ENCODE data around the gene SCN11A.

Gene SCN11A

DNA sequence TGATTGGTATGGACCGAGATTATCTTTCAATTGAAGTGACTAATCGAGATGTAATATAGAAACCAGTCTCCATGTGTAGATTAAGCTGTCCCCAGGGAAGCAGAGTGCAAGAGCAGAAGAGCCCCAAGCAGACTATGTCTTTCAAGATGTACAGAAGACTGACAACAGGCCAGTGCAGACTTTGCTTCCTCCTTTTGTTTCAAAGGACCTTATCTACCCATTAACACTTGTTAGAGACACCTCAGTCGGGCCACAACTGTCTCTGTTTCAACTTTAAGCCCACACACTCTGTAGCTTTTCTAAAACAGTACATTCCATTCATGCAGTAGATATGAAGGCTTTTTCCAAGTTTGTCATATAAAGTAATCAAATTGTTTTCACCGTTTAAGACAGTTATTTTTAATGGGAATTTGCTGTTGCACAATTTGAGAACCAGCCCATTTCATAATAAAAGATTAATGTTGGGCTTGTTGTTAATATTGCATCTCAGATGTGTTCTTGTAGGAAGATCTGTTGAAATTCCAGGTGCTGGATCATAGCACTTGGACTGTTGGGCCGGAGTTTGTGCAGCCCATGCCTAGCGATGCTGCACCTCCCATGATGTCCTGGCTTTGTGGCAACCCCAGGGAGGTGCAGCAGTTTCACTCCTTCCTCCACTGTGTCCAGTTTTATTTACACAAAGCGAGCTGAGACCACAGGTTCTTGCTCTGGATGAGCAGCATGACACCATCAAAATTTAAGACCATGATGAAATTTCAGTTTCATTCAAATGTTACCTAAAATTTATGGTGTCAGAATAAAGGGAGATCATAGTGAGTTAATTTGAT lies 43.3 kb upstream of the SCN11A start:
- Histone ChIP-seq H3K4me3 (ENCODE audit: low read length) (no peak overlapping the region), H3K9ac (ENCODE audit: low read depth, low read length) (no peak overlapping the region), H3K4me1 (ENCODE audit: insufficient read depth, low read length) (no peaks in the 10 kb centered on the region), H3K36me3 (ENCODE audit: insufficient read depth, low read length) (peaks cover 96% of the 10 kb centered on the region), H3K27ac (ENCODE audit: low read depth, low read length) (no peak overlapping the region), H3K27me3 (ENCODE audit: insufficient read depth, low read length) (no peaks in the 10 kb centered on the region), H3K9me3 (ENCODE audit: insufficient read depth, low read depth, low read length) (no peaks in the 10 kb centered on the region)
- 92% methylated on average over 7 of the region's 7 CpGs for WGBS

DNA sequence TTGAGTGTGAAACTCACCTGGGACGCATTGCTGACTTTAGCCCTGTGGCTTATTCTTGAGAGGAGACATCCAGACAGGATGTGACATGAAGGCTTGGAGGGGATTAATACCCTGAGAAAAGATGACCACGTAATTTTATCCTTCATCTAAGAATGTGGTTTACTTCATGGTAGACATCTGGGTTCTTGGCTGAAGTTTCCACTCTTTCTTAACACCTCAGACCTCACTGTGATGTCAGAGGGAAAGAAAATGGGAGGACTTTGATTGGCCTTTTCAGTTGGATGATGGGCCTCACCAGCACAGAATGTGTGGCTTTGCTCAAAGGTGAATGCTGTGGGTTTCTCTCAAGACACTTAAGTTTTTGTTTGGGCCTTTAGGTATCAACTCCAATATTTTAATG lies 39.2 kb upstream of the SCN11A start:
- no peaks in the 10 kb centered on the region for H3K9me3 ChIP-seq (ENCODE audit: insufficient read depth, low read depth, low read length)
- no peak overlapping the region for H3K9ac ChIP-seq (ENCODE audit: low read depth, low read length)
- H3K27ac ChIP-seq (ENCODE audit: low read depth, low read length), result no peak overlapping the region
- H3K4me3 ChIP-seq (ENCODE audit: low read length), result no peak overlapping the region
- H3K4me1 ChIP-seq (ENCODE audit: insufficient read depth, low read length), result no peaks in the 10 kb centered on the region
- peaks cover 98% of the 10 kb centered on the region for H3K36me3 ChIP-seq (ENCODE audit: insufficient read depth, low read length)
- no peaks in the 10 kb centered on the region for H3K27me3 ChIP-seq (ENCODE audit: insufficient read depth, low read length)
- 80% methylated on average over 2 of the region's 2 CpGs for WGBS

DNA sequence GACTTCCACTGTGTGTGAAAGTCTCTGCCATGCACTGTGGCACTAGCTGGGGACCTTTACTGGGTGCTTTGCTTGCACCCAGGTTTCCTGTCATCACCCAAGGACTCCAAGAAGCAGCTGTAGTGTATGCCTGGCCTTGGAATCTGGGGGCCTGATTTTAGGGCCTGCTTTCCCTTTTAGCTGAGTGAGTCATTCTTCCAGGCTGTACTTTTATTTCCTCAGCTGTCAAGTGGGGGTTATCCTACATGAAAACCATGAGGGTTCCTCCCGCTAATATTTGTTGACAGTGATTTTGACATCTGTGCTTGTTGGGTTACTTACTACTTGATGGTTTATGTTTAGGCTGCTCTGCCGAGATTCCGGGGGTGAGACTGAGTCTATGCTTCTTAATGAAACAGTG lies 37.1 kb upstream of the SCN11A start:
- H3K4me3 ChIP-seq (ENCODE audit: low read length), result no peak overlapping the region
- no peaks in the 10 kb centered on the region for H3K9me3 ChIP-seq (ENCODE audit: insufficient read depth, low read depth, low read length)
- no peak overlapping the region for H3K9ac ChIP-seq (ENCODE audit: low read depth, low read length)
- no peak overlapping the region for H3K27ac ChIP-seq (ENCODE audit: low read depth, low read length)
- peaks cover 97% of the 10 kb centered on the region for H3K36me3 ChIP-seq (ENCODE audit: insufficient read depth, low read length)
- H3K27me3 ChIP-seq (ENCODE audit: insufficient read depth, low read length), result no peaks in the 10 kb centered on the region
- no peaks in the 10 kb centered on the region for H3K4me1 ChIP-seq (ENCODE audit: insufficient read depth, low read length)
- WGBS, result 93% methylated on average over 3 of the region's 3 CpGs

DNA sequence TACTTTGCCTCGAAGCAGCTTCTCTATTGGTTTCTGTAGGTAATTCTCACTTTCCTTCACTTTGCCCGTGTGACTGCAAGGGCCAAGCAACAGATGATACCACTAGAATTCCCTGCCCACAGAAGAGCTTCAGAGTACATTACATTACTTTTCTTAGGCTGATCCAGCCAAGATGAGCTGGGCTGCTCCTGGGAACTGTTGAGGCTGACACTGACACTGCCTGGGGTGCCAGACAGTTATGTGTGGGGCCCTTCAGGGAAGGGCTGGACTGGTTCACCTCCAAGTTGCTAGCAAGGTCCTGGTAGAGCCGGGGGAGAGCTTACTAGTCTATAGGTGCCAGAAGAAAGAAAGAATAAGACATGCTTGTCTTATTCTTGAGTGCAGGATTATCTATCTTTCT lies 36.7 kb upstream of the SCN11A start:
- H3K36me3 ChIP-seq (ENCODE audit: insufficient read depth, low read length), result peaks cover 97% of the 10 kb centered on the region
- H3K9ac ChIP-seq (ENCODE audit: low read depth, low read length), result no peak overlapping the region
- no peaks in the 10 kb centered on the region for H3K4me1 ChIP-seq (ENCODE audit: insufficient read depth, low read length)
- H3K27ac ChIP-seq (ENCODE audit: low read depth, low read length), result no peak overlapping the region
- WGBS, result 91% methylated on average over 3 of the region's 3 CpGs
- H3K4me3 ChIP-seq (ENCODE audit: low read length), result no peak overlapping the region
- no peaks in the 10 kb centered on the region for H3K9me3 ChIP-seq (ENCODE audit: insufficient read depth, low read depth, low read length)
- H3K27me3 ChIP-seq (ENCODE audit: insufficient read depth, low read length), result no peaks in the 10 kb centered on the region

DNA sequence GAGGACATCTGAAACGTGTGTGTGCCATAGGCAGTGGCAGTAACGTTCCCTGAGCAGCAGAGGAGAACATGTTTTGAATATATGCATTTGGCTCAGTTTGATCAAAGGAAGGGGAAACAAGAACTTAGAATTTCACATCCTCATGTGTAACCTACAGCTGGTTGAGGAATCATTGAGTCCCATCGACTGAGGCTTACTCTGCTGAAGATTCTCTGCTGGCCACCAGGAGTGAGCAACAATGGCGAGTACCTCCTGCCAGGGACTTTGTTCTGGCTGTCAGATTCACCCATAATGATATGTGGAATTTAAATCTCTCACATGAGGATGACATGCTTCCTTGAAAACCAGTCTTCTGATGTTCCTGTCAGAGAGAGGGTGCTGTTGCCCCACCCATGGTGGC lies 34.4 kb upstream of the SCN11A start:
- Histone ChIP-seq H3K4me3 (ENCODE audit: low read length) (no peak overlapping the region), H3K27ac (ENCODE audit: low read depth, low read length) (no peak overlapping the region), H3K9me3 (ENCODE audit: insufficient read depth, low read depth, low read length) (no peaks in the 10 kb centered on the region), H3K36me3 (ENCODE audit: insufficient read depth, low read length) (peaks cover 77% of the 10 kb centered on the region), H3K4me1 (ENCODE audit: insufficient read depth, low read length) (no peaks in the 10 kb centered on the region), H3K27me3 (ENCODE audit: insufficient read depth, low read length) (no peaks in the 10 kb centered on the region), H3K9ac (ENCODE audit: low read depth, low read length) (no peak overlapping the region)
- 93% methylated on average over 4 of the region's 4 CpGs for WGBS

DNA sequence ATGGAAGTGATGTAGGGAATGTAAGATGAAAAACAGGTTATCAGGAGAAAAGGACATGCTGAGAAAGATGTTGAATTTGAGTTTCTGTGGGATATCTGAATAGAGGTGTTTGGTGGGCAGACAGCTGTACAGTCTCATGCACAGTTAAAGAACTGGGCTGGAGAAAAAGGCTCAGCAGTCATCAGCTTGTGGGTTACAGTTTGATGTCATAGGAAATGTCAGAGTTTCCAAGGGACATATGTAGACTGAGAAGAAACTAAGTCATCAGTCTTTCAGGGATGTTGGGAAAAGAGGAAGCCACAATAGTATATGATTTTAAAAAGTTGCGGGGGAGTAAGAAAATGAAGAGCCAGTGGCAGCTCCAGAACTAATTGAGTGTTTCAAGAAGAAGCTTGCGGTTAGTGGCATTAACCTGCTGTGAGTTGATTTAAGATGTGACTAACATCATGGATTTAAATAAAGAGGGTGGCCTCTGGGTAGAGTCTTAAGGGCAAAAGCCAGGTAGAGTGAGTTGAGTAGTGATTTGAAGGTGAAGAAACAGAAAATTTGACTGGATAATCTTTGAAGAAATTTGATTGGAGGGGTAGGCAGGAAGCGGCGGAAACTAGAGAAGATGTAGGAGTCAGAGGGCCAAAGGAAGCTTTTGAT lies 31.0 kb upstream of the SCN11A start:
- no peak overlapping the region for H3K4me3 ChIP-seq (ENCODE audit: low read length)
- no peaks in the 10 kb centered on the region for H3K27me3 ChIP-seq (ENCODE audit: insufficient read depth, low read length)
- H3K9ac ChIP-seq (ENCODE audit: low read depth, low read length), result no peak overlapping the region
- H3K27ac ChIP-seq (ENCODE audit: low read depth, low read length), result no peak overlapping the region
- 95% methylated on average over 4 of the region's 4 CpGs for WGBS
- H3K4me1 ChIP-seq (ENCODE audit: insufficient read depth, low read length), result no peaks in the 10 kb centered on the region
- H3K36me3 ChIP-seq (ENCODE audit: insufficient read depth, low read length), result peaks cover 65% of the 10 kb centered on the region
- no peaks in the 10 kb centered on the region for H3K9me3 ChIP-seq (ENCODE audit: insufficient read depth, low read depth, low read length)

DNA sequence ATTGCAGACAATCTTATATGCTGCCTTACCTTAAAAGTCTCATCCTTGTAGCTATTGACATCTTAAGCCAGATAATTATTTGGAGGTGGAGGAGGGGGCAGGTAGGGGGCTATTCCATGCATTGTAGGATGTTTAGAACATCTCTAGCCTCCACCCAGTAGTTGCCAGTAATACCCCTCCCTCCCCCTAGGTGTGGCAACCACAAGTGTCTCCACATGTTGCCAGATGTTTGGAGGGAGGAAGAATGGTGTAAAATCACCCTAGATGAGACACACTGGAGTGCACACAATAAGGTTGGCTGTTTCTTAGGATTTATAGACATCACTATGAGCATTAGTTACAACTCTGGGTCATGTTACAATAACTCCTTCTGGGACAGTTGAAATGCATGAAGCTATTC lies 28.3 kb upstream of the SCN11A start:
- no peaks in the 10 kb centered on the region for H3K9me3 ChIP-seq (ENCODE audit: insufficient read depth, low read depth, low read length)
- H3K4me3 ChIP-seq (ENCODE audit: low read length), result no peak overlapping the region
- H3K9ac ChIP-seq (ENCODE audit: low read depth, low read length), result no peak overlapping the region
- no peaks in the 10 kb centered on the region for H3K4me1 ChIP-seq (ENCODE audit: insufficient read depth, low read length)
- H3K27me3 ChIP-seq (ENCODE audit: insufficient read depth, low read length), result no peaks in the 10 kb centered on the region
- no peak overlapping the region for H3K27ac ChIP-seq (ENCODE audit: low read depth, low read length)
- H3K36me3 ChIP-seq (ENCODE audit: insufficient read depth, low read length), result peaks cover 67% of the 10 kb centered on the region

DNA sequence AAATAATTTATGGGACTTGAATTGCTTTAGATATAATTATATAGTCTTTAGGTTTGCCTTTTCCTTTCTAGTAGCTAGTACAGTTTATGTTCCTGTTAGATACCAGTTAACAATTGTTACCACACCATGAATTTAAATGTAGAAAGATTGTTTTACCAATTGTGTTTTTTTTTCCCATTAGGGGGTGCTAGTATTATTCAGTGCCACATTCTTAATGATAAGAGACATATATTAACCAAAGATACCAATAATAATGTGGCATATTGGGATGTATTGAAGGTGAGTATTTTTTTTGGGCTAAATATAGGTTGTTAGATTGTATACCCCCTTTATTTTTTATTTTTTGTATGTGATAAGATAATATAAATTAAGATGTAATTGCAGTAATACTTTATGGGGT lies 27.8 kb upstream of the SCN11A start:
- no peaks in the 10 kb centered on the region for H3K27me3 ChIP-seq (ENCODE audit: insufficient read depth, low read length)
- H3K27ac ChIP-seq (ENCODE audit: low read depth, low read length), result no peak overlapping the region
- no peaks in the 10 kb centered on the region for H3K9me3 ChIP-seq (ENCODE audit: insufficient read depth, low read depth, low read length)
- H3K4me3 ChIP-seq (ENCODE audit: low read length), result no peak overlapping the region
- no peak overlapping the region for H3K9ac ChIP-seq (ENCODE audit: low read depth, low read length)
- no peaks in the 10 kb centered on the region for H3K4me1 ChIP-seq (ENCODE audit: insufficient read depth, low read length)
- H3K36me3 ChIP-seq (ENCODE audit: insufficient read depth, low read length), result peaks cover 68% of the 10 kb centered on the region

DNA sequence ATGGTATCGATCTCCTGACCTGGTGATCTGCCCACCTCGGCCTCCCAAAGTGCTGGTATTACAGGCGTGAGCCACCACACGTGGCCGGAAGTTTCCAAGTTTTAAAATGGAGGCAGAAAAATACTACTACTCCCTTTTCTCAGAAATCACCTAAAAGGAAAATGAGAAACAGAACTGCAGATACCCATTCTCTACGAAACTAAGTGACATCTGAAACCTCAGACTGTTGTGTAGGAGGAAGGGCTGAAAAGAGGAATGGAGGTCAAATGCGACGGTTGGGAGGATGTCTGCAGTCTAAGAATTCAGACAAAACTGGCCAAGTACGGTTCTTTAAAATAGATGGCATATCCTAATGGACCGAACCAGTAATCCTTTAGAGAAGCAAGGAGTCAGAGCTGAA lies 24.2 kb upstream of the SCN11A start:
- 97% methylated on average over 10 of the region's 10 CpGs for WGBS
- no peaks in the 10 kb centered on the region for H3K4me1 ChIP-seq (ENCODE audit: insufficient read depth, low read length)
- no peak overlapping the region for H3K27ac ChIP-seq (ENCODE audit: low read depth, low read length)
- H3K9me3 ChIP-seq (ENCODE audit: insufficient read depth, low read depth, low read length), result no peaks in the 10 kb centered on the region
- H3K4me3 ChIP-seq (ENCODE audit: low read length), result no peak overlapping the region
- H3K9ac ChIP-seq (ENCODE audit: low read depth, low read length), result no peak overlapping the region
- no peaks in the 10 kb centered on the region for H3K27me3 ChIP-seq (ENCODE audit: insufficient read depth, low read length)
- peaks cover 85% of the 10 kb centered on the region for H3K36me3 ChIP-seq (ENCODE audit: insufficient read depth, low read length)

DNA sequence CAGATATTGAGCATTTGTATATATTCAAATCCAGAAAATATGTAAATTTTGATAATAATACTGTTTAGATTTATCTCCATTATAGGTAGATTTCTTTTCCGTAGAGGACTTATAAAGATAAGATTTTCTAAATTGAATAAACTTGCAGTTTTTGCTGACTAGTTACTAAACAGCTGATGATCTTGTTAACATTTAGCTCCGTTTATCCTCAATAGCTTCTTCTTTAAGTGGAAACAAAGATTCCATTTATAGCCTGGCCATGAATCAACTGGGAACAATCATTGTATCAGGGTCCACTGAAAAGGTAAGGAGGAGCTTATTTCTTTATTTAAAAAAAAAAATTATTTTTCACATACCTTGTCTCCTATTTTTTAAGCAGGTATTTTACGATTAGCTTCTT lies 16.8 kb upstream of the SCN11A start:
- 0 out of 2 replicates have a peak, but pooled peaks cover 2% of the 10 kb centered on the region for H3K4me1 ChIP-seq (ENCODE audit: insufficient read depth, low read length)
- H3K27ac ChIP-seq (ENCODE audit: low read depth, low read length), result no peak overlapping the region
- no peaks in the 10 kb centered on the region for H3K9me3 ChIP-seq (ENCODE audit: insufficient read depth, low read depth, low read length)
- WGBS, result 100% methylated on average over 1 of the region's 3 CpGs
- H3K36me3 ChIP-seq (ENCODE audit: insufficient read depth, low read length), result peaks cover 71% of the 10 kb centered on the region
- no peaks in the 10 kb centered on the region for H3K27me3 ChIP-seq (ENCODE audit: insufficient read depth, low read length)
- no peak overlapping the region for H3K4me3 ChIP-seq (ENCODE audit: low read length)
- H3K9ac ChIP-seq (ENCODE audit: low read depth, low read length), result no peak overlapping the region

DNA sequence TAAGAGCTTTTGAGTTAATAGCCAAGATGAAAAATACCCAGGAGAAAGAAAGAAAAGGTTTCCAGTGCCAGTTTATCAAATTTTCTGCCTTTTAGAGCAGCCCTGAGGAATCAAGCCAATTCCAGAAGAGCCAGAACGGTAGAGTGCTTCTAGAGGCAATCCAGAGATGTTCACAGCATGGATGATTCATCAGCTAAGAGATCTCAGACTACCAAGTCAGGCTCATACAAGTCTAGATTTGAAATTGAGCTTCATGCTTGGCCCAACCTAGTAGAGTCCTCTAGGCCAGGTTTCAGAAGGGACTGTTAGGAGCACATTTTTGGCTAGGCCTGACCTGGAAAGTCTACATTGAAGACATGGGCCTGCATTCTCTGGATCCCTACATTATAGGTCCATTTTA lies 15.5 kb upstream of the SCN11A start:
- Histone ChIP-seq H3K27ac (ENCODE audit: low read depth, low read length) (no peak overlapping the region), H3K9ac (ENCODE audit: low read depth, low read length) (no peak overlapping the region), H3K36me3 (ENCODE audit: insufficient read depth, low read length) (peaks cover 62% of the 10 kb centered on the region), H3K27me3 (ENCODE audit: insufficient read depth, low read length) (no peaks in the 10 kb centered on the region), H3K9me3 (ENCODE audit: insufficient read depth, low read depth, low read length) (no peaks in the 10 kb centered on the region), H3K4me1 (ENCODE audit: insufficient read depth, low read length) (0 out of 2 replicates have a peak, but pooled peaks cover 2% of the 10 kb centered on the region), H3K4me3 (ENCODE audit: low read length) (no peak overlapping the region)
- whole genome bisulfite sequencing, result 91% methylated on average over 1 of the region's 1 CpG
